NT2/D1 (cell line): ENCODE results near the gene UBAP1.
"Not testable (repeated sequence)": the region's sequence is repeated elsewhere in the genome, so short reads cannot be mapped to it uniquely, and the experiment has no call there.

Experiments
- DNase-seq: peaks from one replicate; pipeline ENCODE4 v3.0.0-alpha.2; 2011; ENCODE audit warnings: low read depth, low spot score
- H3K27me3 ChIP-seq: 2 replicates; pipeline ENCODE4 v1.6.0; 2011; ENCODE audit warnings: mild to moderate bottlenecking; ENCODE audit not compliant: insufficient read length, insufficient read depth
- H3K36me3 ChIP-seq: 2 replicates; pipeline ENCODE4 v1.6.1; 2011; ENCODE audit warnings: mild to moderate bottlenecking, low read length, mixed read lengths; ENCODE audit not compliant: insufficient read depth, insufficient read length
- H3K4me1 ChIP-seq: 2 replicates; pipeline ENCODE4 v1.5.1; 2011; ENCODE audit not compliant: insufficient read depth, insufficient read length
- H3K4me3 ChIP-seq: 2 replicates; pipeline ENCODE4 v1.5.1; 2011; ENCODE audit warnings: low read depth; ENCODE audit not compliant: insufficient read length
- H3K9ac ChIP-seq: 2 replicates; pipeline ENCODE4 v1.6.0; 2011; ENCODE audit warnings: low read depth; ENCODE audit not compliant: insufficient read length
- H3K9me3 ChIP-seq: 2 replicates; pipeline ENCODE4 v1.5.1; 2011; ENCODE audit warnings: mild to moderate bottlenecking, low read length; ENCODE audit not compliant: insufficient read depth
- SUZ12 ChIP-seq: IDR thresholded peaks from 2 replicates; pipeline ENCODE4 v1.6.1; 2011; ENCODE audit not compliant: insufficient read length, insufficient read depth; ENCODE audit errors: extremely low read depth
- YY1 ChIP-seq: IDR thresholded peaks from 2 replicates; pipeline ENCODE4 v1.6.1; 2011; ENCODE audit not compliant: insufficient read length, insufficient read depth
- ZNF274 ChIP-seq: IDR thresholded peaks from 2 replicates; pipeline ENCODE4 v1.6.1; 2011; ENCODE audit warnings: mild to moderate bottlenecking, low read depth, low read length

Gene UBAP1

DNA sequence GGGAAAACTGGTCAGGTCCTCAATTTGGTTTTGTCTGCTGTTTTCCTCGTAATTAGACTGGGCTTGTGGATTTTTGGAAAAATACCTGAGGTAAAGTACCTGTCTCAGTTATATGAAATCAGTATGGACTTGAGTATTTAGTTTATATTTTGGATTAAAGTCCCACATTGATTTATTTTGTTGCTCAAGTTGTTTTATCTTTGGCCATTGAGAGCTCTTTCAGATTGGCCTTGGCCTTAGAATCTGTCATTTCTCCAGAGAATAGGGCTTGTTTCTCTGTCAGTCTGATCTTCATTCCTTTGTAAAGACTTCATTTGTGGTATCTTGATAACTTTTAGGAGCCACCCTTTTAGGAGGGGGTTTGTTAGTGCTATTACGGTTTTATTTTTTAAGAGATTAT, 21.2 kb downstream of the UBAP1 start:
- no peak for DNase-seq
- no peak overlapping the region for H3K9ac ChIP-seq
- H3K27me3 ChIP-seq = no peaks in the 10 kb centered on the region
- H3K36me3 ChIP-seq = peaks cover 12% of the 10 kb centered on the region
- no peak for TF ChIP-seq YY1
- no peak for TF ChIP-seq ZNF274
- TF ChIP-seq SUZ12 = no peak
- H3K4me3 ChIP-seq = no peak overlapping the region
- peaks cover 6% of the 10 kb centered on the region for H3K4me1 ChIP-seq
- no peaks in the 10 kb centered on the region for H3K9me3 ChIP-seq

DNA sequence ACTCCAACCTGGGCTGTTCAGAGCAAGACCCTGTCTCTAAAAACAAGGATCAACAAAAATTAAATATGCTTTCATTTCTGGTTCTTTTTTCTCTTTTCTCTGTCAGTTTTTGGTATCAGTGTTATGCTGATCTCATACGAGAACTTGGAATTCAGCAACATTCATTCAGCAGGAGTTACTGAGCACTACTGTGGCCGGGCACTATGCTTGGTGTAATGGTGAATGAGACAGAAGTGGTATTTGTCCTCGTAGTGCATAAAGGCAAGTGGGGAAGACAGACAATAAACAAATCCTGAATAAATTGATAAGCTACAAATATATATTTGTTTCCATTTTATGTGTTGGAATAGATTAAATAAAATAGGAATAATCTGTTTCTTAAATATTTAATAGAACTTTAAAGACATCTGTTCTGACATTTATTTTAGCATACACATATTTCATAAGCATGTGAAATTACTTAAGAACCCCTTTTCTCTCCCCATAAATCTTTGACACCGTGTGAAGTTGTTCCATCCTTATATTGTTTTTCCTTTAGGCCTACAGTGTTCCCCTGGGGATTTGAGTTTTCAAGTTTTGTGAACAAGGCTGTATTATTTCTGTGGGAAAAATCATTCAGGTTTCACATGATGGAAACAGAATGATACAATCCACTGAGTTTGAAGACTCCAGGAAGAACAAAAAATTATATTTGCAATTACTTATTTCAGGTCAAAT, 24.6 kb downstream of the UBAP1 start:
- Histone ChIP-seq H3K27me3 (no peaks in the 10 kb centered on the region), H3K4me3 (no peak overlapping the region), H3K9me3 (no peaks in the 10 kb centered on the region), H3K9ac (no peak overlapping the region), H3K36me3 (peaks cover 12% of the 10 kb centered on the region), H3K4me1 (peaks cover under 1% of the 10 kb centered on the region)
- no peak for DNase-seq
- TF ChIP-seq SUZ12 (no peak), ZNF274 (no peak), YY1 (no peak)

DNA sequence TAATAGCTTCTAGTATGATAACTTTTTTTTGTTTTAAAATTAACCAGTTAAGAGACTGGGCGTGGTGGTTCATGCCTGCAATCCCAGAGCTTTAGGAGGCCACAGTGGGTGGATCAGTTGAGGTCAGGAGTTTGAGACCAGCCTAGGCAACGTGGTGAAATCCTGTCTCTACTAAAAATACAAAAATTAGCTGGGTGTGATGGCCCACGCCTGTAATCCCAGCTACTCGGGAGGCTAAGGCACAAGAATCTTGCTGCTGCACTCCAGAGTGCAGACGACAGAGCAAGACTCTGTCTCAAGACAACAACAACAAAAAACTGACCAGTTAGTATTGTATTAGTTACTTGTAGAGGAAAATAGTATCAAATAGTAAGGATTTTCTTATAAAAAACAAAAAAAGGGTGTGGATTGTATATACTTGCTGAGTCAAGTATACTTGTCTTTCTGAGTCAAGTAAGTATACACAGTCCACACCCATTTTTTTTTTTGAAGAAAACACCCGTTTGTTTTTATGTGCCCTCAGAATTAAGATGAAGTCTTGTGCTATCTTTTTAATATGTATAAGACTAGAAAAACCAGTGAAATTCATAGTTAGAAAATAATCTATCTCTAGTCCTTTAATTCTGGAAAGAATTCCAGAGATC, 25.3 kb downstream of the UBAP1 start:
- H3K9me3 ChIP-seq = no peaks in the 10 kb centered on the region
- no peak overlapping the region for H3K9ac ChIP-seq
- no peak for TF ChIP-seq ZNF274
- no peak for TF ChIP-seq YY1
- TF ChIP-seq SUZ12 = no peak
- no peak overlapping the region for H3K4me3 ChIP-seq
- peaks cover 12% of the 10 kb centered on the region for H3K36me3 ChIP-seq
- DNase-seq = no peak
- no peaks in the 10 kb centered on the region for H3K4me1 ChIP-seq
- no peaks in the 10 kb centered on the region for H3K27me3 ChIP-seq

DNA sequence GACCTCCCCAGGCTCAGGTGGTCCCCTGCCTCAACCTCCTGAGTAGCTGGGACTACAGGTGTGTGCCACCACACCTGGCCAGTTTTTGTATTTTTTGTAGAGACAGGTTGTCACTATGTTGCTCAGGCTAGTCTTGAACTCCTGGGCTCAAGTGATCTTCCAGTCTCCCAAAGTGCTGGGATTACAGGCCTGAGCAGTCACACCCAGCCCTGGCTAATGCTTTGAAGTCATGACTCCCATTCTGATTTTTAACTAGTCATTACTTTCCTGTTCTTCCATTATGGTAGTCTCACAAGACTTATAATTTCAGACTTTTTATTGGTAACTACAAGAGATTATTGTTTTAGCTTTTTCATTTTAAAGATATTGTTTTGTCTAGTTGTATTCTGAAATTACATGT, 26.3 kb downstream of the UBAP1 start:
- H3K27me3 ChIP-seq = no peaks in the 10 kb centered on the region
- TF ChIP-seq ZNF274 (no peak), SUZ12 (no peak), YY1 (no peak)
- H3K4me3 ChIP-seq = no peak overlapping the region
- peaks cover 12% of the 10 kb centered on the region for H3K36me3 ChIP-seq
- no peaks in the 10 kb centered on the region for H3K4me1 ChIP-seq
- no peak overlapping the region for H3K9ac ChIP-seq
- H3K9me3 ChIP-seq = no peaks in the 10 kb centered on the region
- no peak for DNase-seq

DNA sequence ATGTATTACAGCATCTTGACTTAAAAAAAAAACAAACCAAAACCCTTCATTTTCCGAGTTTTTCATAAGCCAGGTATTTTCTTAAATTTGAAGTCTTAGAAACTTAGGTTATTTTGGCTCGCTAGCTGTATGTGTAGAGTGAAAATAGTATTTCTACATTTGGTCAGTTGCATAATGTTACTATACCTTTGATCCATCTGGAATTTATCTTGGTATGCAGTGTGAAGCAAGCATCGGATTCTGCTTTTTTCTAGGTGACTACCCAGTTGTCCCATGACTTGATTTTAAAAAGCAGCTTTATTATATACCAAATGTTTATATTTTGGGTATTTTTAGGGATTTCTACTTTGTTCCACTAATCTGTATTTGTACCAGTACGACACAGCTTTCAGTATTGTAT, 27.7 kb downstream of the UBAP1 start:
- H3K27me3 ChIP-seq = no peaks in the 10 kb centered on the region
- no peak overlapping the region for H3K4me3 ChIP-seq
- no peak for DNase-seq
- H3K4me1 ChIP-seq = no peaks in the 10 kb centered on the region
- H3K36me3 ChIP-seq = peaks cover 8% of the 10 kb centered on the region
- no peak overlapping the region for H3K9ac ChIP-seq
- no peaks in the 10 kb centered on the region for H3K9me3 ChIP-seq
- TF ChIP-seq ZNF274 (no peak), YY1 (no peak), SUZ12 (no peak)

DNA sequence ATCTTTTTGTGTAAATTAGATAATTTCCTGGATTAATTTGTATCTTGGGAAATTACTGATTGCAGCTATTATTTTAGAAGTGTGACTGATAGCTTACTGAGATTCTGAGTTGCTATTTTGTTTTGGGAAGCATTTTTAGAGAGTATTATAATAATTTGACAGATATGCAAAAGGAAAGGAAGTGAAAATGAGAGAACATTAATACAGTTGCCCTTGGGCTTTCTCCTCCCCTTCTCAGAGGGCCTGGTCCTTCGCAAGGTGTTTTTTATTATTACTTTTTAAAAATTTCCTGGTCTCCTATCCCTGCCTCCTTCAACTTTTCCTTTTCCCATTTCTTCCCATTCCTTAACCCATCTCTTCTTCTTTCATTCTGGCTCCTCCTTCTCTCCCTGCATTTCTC, 32.6 kb downstream of the UBAP1 start:
- TF ChIP-seq ZNF274 (no peak), YY1 (no peak), SUZ12 (no peak)
- H3K9me3 ChIP-seq = no peaks in the 10 kb centered on the region
- H3K4me3 ChIP-seq = no peak overlapping the region
- no peak overlapping the region for H3K9ac ChIP-seq
- no peaks in the 10 kb centered on the region for H3K36me3 ChIP-seq
- DNase-seq = no peak
- H3K4me1 ChIP-seq = no peaks in the 10 kb centered on the region
- no peaks in the 10 kb centered on the region for H3K27me3 ChIP-seq

DNA sequence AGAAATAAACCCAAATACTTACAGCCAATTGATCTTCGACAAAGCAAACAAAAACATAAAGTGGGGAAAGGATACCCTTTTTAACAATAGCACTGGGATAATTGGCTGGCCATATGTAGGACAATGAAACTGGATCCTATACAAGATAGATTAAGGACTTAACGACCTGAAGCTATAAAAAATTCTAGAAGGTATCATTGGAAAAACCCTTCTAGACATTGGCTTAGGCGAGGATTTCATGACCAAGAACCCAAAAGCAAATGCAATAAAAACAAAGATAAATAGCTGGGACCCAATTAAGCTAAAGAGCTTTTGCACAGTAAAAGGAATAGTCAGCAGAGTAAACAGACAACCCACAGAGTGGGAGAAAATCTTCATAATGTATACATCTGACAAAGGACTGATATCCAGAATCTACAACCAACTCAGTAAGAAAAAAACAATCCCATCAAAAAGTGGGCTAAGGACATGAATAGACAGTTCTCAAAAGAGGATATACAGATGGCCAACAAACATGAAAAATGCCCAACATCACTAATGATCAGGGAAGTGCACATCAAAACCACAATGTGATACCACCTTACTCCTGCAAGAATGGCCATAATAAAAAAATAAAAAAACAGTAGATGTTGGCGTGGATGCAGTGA, 35.6 kb downstream of the UBAP1 start:
- H3K4me1 ChIP-seq, H3K36me3 ChIP-seq, H3K9ac ChIP-seq, H3K9me3 ChIP-seq, H3K4me3 ChIP-seq, DNase-seq, H3K27me3 ChIP-seq: not testable (repeated sequence)
